HepG2 (cell line): ENCODE measurements around the gene RTF1. TPM values are rescaled to one million over a fixed set of nuclear protein-coding genes. Genes with fewer than 3 reads are reported as not detected.

Source experiments
- ATAC-seq: fragments of 200-7000 bp; cut with Tn5 transposase; 3 replicates; pipeline ENCODE4 v1.9.1; 2020; ENCODE audit warnings: mild to moderate bottlenecking, moderate library complexity
- BruUV-seq: library from RNA; stranded (reverse); fragments of 400-500 nt; replicated peaks from 2 replicates; lab custom pipeline; 2021; lab: Mats Ljungman, UMichigan
- CTCF ChIA-PET: fragments of 300-600 bp; formaldehyde crosslinking; extraction: SDS; loops from one replicate; lab custom pipeline; 2021; ENCODE audit warnings: low total read pairs, inconsistent platforms, low intra/inter-chr PET ratio; lab: Yijun Ruan, JAX
- POLR2A ChIA-PET: fragments of 350-600 bp; sonication (Branson Sonifier 250); formaldehyde crosslinking; loops from one replicate; lab custom pipeline; 2020; ENCODE audit warnings: antibody characterized with exemption, inconsistent platforms; lab: Yijun Ruan, JAX
- DNase-seq: peaks from one replicate; pipeline ENCODE4 v3.0.0-alpha.2; 2015; ENCODE audit warnings: low spot score
- FAIRE-seq: peaks from 3 replicates; lab custom pipeline; 2011; peaks lifted over from hg19 to GRCh38; lab: Jason Lieb, UNC
- H2AFZ ChIP-seq: one replicate; pipeline ENCODE4 v1.6.1; 2011; ENCODE audit warnings: low read length, inconsistent platforms
- H3K27ac ChIP-seq: fragments of 300-600 bp; 3 replicates; pipeline ENCODE4 v1.8.0; 2011; ENCODE audit warnings: mixed run types, mild to moderate bottlenecking, mixed read lengths, low read length, inconsistent platforms; ENCODE audit not compliant: insufficient read depth; ENCODE audit errors: extremely low read length
- H3K27me3 ChIP-seq, 2 experiments: fragments of 200-600 bp in 1 of 2; 2 replicates in 1 of 2; 3 replicates in 1 of 2; pipeline versions ENCODE4 v1.6.0 to v1.8.0; 2011; ENCODE audit warnings: low read length in 2 of 2, mild to moderate bottlenecking in 2 of 2, moderate library complexity in 2 of 2, inconsistent platforms in 1 of 2; ENCODE audit not compliant: insufficient read depth in 2 of 2, control insufficient read depth in 1 of 2
- H3K36me3 ChIP-seq, 2 experiments: fragments of 200-600 bp in 1 of 2; replicated peaks in 1 of 2; 2 replicates in 1 of 2; 3 replicates in 1 of 2; pipeline versions ENCODE4 v1.5.1 to v1.8.0; 2011; ENCODE audit warnings: low read length in 2 of 2, inconsistent platforms in 1 of 2; ENCODE audit not compliant: insufficient read depth in 2 of 2, control insufficient read depth in 1 of 2
- H3K4me1 ChIP-seq: 2 replicates; pipeline ENCODE4 v1.5.1; 2012; ENCODE audit warnings: low read length, inconsistent platforms; ENCODE audit not compliant: insufficient read depth
- H3K4me2 ChIP-seq: 2 replicates; pipeline ENCODE4 v1.6.0; 2011; ENCODE audit warnings: low read depth, low read length, inconsistent platforms
- H3K4me3 ChIP-seq, 3 experiments: fragments of 200-600 bp in 1 of 3; sonication (generic), shearing (Covaris generic) in 1 of 3; replicated peaks in 1 of 3; 2 replicates each; pipeline ENCODE4 v1.5.1; 2011 to 2016; ENCODE audit warnings: low read length in 3 of 3, inconsistent platforms in 2 of 3, low read depth in 2 of 3, mild to moderate bottlenecking in 2 of 3, control low read depth in 1 of 3, mixed read lengths in 1 of 3; ENCODE audit not compliant: insufficient read depth in 1 of 3
- H3K79me2 ChIP-seq: one replicate; pipeline ENCODE4 v1.6.1; 2011; ENCODE audit warnings: low read length, inconsistent platforms; ENCODE audit not compliant: insufficient read depth
- H3K9ac ChIP-seq: 2 replicates; pipeline ENCODE4 v1.6.0; 2011; ENCODE audit warnings: mild to moderate bottlenecking, low read depth, low read length, inconsistent platforms; ENCODE audit not compliant: insufficient read depth
- H3K9me3 ChIP-seq: 2 replicates; pipeline ENCODE4 v1.5.1; 2012; ENCODE audit warnings: mild to moderate bottlenecking, low read length
- H4K20me1 ChIP-seq: 2 replicates; pipeline ENCODE4 v1.6.0; 2011; ENCODE audit warnings: inconsistent platforms, mild to moderate bottlenecking, low read length, moderate library complexity; ENCODE audit not compliant: insufficient read depth
- HNF1B ChIP-seq: sonication (generic); formaldehyde crosslinking; IDR thresholded peaks from 2 replicates; pipeline ENCODE4 v1.5.1; 2020; ENCODE audit warnings: mild to moderate bottlenecking, moderate library complexity, missing genetic modification reagents
- SUZ12 ChIP-seq: fragments of 150-350 bp; IDR thresholded peaks from 2 replicates; pipeline ENCODE4 v1.6.1; 2014; ENCODE audit warnings: low read depth, low read length
- ZNF20 ChIP-seq: sonication (generic); formaldehyde crosslinking; IDR thresholded peaks from 2 replicates; pipeline ENCODE4 v1.4.0; 2020; ENCODE audit warnings: mild to moderate bottlenecking, moderate library complexity, missing genetic modification reagents
- ZNF383 ChIP-seq: sonication (generic); formaldehyde crosslinking; IDR thresholded peaks from 2 replicates; pipeline ENCODE4 v1.4.0; 2020; ENCODE audit warnings: missing genetic modification reagents, mild to moderate bottlenecking, borderline replicate concordance
- ZSCAN21 ChIP-seq: sonication (generic); formaldehyde crosslinking; IDR thresholded peaks from 2 replicates; pipeline ENCODE4 v1.8.0; 2022; ENCODE audit warnings: mild to moderate bottlenecking, missing genetic modification reagents, moderate library complexity, borderline replicate concordance
- WGBS: methylation state at CpG from one replicate; pipeline ENCODE4 v1.1.6; 2017; ENCODE audit warnings: low lambda C conversion rate; 5-methylcytosine and 5-hydroxymethylcytosine counted together
- in situ Hi-C: cut with HindIII; loops from 2 replicates; pipeline ENCODE4 v1.10.0; 2017; ENCODE audit warnings: low pct_unique_long_range_greater_than_20kb; ENCODE audit not compliant: extremely low pct_ligation_motif_present
- intact Hi-C: fragments of 100-400 bp; cut with micrococcal nuclease; formaldehyde crosslinking; loops from one replicate; pipeline ENCODE4 v1.10.0; 2022; ENCODE audit not compliant: unreplicated experiment
- polyA plus RNA-seq, 8 experiments: library from polyadenylated mRNA; depleted of rRNA in 3 of 8; stranded (reverse) in 7 of 8; unstranded in 1 of 8; fragments of >200 nt; fragmentation: Illumina TruSeq in 4 of 8; extraction: Trizol in 4 of 8; gene quantifications; 2 replicates each; pipeline versions ENCODE4 v1.2.1 to v1.2.3, GENCODE V29; 2011 to 2016; ENCODE audit warnings: low read depth in 4 of 8, missing spikeins in 1 of 8, mixed read lengths in 1 of 8; ENCODE audit not compliant: insufficient read depth in 1 of 8
- total RNA-seq, 5 experiments: library from RNA; depleted of rRNA; stranded (reverse); fragments of >200 nt; fragmentation: Illumina TruSeq; extraction: Trizol; gene quantifications; 2 replicates each; pipeline ENCODE4 v1.2.3, GENCODE V29; 2016; ENCODE audit warnings: low read depth in 1 of 5
- TF ChIP-seq, protein P1 (sequence below): IDR thresholded peaks from 2 replicates; pipeline ENCODE4 v1.6.1; 2012; ENCODE audit warnings: low read length, improper control_type of control experiment
- TF ChIP-seq, protein P2 (sequence below): sonication (generic); formaldehyde crosslinking; IDR thresholded peaks from 2 replicates; pipeline ENCODE4 v1.8.1; 2023; ENCODE audit warnings: mild to moderate bottlenecking, inconsistent platforms, moderate library complexity, missing genetic modification reagents, borderline replicate concordance

Gene RTF1
- total and polyA plus RNA-seq, 2 of the 13 experiments (the other 11 are each of a cell fraction or from before 2014, with no cell fraction given) = 13.9 to 17.9 TPM

- no TSS peak for BruUV-seq
- H3K9ac ChIP-seq = no peak overlapping the region
- TF ChIP-seq ZNF20 (CRISPR knock-in tag) (no peak), HNF1B (CRISPR knock-in tag) (no peak), ZNF383 (CRISPR knock-in tag) (no peak), SUZ12 (no peak), ZSCAN21 (CRISPR knock-in tag) (no peak)
- TF ChIP-seq, protein P1, sequence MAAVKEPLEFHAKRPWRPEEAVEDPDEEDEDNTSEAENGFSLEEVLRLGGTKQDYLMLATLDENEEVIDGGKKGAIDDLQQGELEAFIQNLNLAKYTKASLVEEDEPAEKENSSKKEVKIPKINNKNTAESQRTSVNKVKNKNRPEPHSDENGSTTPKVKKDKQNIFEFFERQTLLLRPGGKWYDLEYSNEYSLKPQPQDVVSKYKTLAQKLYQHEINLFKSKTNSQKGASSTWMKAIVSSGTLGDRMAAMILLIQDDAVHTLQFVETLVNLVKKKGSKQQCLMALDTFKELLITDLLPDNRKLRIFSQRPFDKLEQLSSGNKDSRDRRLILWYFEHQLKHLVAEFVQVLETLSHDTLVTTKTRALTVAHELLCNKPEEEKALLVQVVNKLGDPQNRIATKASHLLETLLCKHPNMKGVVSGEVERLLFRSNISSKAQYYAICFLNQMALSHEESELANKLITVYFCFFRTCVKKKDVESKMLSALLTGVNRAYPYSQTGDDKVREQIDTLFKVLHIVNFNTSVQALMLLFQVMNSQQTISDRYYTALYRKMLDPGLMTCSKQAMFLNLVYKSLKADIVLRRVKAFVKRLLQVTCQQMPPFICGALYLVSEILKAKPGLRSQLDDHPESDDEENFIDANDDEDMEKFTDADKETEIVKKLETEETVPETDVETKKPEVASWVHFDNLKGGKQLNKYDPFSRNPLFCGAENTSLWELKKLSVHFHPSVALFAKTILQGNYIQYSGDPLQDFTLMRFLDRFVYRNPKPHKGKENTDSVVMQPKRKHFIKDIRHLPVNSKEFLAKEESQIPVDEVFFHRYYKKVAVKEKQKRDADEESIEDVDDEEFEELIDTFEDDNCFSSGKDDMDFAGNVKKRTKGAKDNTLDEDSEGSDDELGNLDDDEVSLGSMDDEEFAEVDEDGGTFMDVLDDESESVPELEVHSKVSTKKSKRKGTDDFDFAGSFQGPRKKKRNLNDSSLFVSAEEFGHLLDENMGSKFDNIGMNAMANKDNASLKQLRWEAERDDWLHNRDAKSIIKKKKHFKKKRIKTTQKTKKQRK = no peak
- TF ChIP-seq, protein P2, sequence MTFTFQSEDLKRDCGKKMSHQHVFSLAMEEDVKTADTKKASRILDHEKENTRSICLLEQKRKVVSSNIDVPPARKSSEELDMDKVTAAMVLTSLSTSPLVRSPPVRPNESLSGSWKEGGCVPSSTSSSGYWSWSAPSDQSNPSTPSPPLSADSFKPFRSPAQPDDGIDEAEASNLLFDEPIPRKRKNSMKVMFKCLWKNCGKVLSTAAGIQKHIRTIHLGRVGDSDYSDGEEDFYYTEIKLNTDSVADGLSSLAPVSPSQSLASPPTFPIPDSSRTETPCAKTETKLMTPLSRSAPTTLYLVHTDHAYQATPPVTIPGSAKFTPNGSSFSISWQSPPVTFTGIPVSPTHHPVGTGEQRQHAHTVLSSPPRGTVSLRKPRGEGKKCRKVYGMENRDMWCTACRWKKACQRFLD (CRISPR knock-in tag) = no peak
- TF ChIP-seq, all 625 proteins: peak for 0
- Histone ChIP-seq H4K20me1 (no peaks in the 10 kb centered on the region), H2AFZ (no peak overlapping the region), H3K4me2 (no peak overlapping the region), H3K27ac (no peak overlapping the region), H3K9me3 (no peaks in the 10 kb centered on the region), H3K36me3 (no peaks in the 10 kb centered on the region), H3K4me1 (peaks cover 23% of the 10 kb centered on the region), H3K27me3 (no peaks in the 10 kb centered on the region), H3K79me2 (peaks cover under 1% of the 10 kb centered on the region), H3K4me3 (no peak overlapping the region)
- intact Hi-C loops (no loop called here), in situ Hi-C loops (no loop called here)
- FAIRE-seq (no peak), DNase-seq (no peak), ATAC-seq (no peak)
- CTCF ChIA-PET = no interaction called here
- 79% methylated on average over 2 of the region's 2 CpGs for WGBS
- POLR2A ChIA-PET = interaction anchor here (1.3 kb wide), 1 partner anchor 9 kb away, joined by 3 read pairs; no protein-coding TSS in a partner anchor
These were observed 5.9 kb upstream of the RTF1 start for GRCh38 chr15:41411031-41411430.
